ENCODE data around the gene MEX3D. TPM values are rescaled to one million over a fixed set of nuclear protein-coding genes. Genes with fewer than 3 reads are reported as not detected.
"Not testable (repeated sequence)": the region's sequence is repeated elsewhere in the genome, so short reads cannot be mapped to it uniquely, and the experiment has no call there.

The MEX3D gene
- total RNA-seq, 6 experiments from 2014 or later = 6.7 to 16.6 (median 10.3) TPM

DNA sequence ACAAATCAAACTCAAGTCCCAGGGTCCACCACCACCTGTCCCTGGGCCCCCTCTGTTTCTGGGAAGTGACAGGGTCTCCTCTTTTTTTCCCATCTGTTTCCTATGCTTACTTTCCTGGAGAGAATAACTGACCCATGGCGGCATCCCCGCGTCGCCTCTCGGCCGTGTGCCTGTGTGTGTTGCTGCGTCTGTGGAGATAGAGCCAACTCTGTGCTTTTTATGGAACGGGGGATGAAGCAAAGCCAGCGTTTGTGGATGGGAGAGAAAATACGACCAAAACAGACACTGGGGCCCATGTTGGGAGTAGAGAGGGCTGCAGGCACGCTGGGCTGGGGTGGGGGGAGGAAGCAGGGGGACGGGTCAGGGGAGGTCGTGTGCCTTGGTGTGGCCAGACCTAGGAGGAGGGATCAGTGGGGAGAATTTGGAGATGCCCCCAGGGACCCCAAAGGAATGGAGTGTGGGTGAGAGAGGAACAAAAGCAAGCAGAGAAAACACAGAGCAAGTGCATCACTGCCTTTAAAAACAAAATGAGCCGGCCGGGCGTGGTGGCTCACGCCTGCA, 27.7 kb downstream of the MEX3D start:
- no peak for ATAC-seq
- Histone ChIP-seq H3K9me3 (no peaks in the 10 kb centered on the region), H3K36me3 (no peaks in the 10 kb centered on the region), H3K27me3 (no peaks in the 10 kb centered on the region), H3K27ac (no peak overlapping the region), H3K4me3 (no peak overlapping the region), H3K4me1 (no peaks in the 10 kb centered on the region)
- intact Hi-C loops (cut with DNase I) = loop anchor here in 1 of 2 donors (10.0 kb wide), 1 partner anchor 224 kb away; no protein-coding TSS in a partner anchor
- 33% methylated on average over 15 of the region's 17 CpGs for WGBS (ENCODE audit: insufficient coverage, low coverage, low lambda C conversion rate, missing lambda C conversion rate)
- no peak for DNase-seq
- TF ChIP-seq, protein P1, sequence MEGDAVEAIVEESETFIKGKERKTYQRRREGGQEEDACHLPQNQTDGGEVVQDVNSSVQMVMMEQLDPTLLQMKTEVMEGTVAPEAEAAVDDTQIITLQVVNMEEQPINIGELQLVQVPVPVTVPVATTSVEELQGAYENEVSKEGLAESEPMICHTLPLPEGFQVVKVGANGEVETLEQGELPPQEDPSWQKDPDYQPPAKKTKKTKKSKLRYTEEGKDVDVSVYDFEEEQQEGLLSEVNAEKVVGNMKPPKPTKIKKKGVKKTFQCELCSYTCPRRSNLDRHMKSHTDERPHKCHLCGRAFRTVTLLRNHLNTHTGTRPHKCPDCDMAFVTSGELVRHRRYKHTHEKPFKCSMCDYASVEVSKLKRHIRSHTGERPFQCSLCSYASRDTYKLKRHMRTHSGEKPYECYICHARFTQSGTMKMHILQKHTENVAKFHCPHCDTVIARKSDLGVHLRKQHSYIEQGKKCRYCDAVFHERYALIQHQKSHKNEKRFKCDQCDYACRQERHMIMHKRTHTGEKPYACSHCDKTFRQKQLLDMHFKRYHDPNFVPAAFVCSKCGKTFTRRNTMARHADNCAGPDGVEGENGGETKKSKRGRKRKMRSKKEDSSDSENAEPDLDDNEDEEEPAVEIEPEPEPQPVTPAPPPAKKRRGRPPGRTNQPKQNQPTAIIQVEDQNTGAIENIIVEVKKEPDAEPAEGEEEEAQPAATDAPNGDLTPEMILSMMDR (IDR thresholded peaks at IDR 0.05) = no peak
- no peak for TF ChIP-seq POLR2A (IDR thresholded peaks at IDR 0.05)

DNA sequence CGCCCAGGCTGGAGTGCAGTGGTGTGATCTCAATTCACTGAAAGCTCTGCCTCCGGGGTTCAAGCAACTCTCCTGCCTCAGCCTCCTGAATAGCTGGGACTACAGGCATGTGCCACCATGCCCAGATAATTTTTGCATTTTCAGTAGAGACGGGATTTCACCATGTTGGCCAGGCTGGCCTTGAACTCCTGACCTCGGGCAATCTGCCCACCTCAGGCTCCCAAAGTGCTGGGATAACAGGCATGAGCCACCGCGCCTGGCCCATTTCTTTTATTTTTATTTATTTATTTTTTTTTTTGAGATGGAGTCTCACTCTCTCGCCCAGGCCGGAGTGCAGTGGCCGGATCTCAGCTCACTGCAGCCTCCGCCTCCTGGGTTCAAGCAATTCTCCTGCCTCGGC, 28.4 kb downstream of the MEX3D start:
- H3K27me3 ChIP-seq, H3K9me3 ChIP-seq, H3K36me3 ChIP-seq, ATAC-seq, H3K4me1 ChIP-seq, DNase-seq, H3K27ac ChIP-seq, H3K4me3 ChIP-seq: not testable (repeated sequence)
- 59% methylated on average over 9 of the region's 11 CpGs for WGBS (ENCODE audit: insufficient coverage, low coverage, low lambda C conversion rate, missing lambda C conversion rate)
- intact Hi-C loops (cut with DNase I) = loop anchor here in 1 of 2 donors (10.0 kb wide), 1 partner anchor 225 kb away; no protein-coding TSS in a partner anchor

DNA sequence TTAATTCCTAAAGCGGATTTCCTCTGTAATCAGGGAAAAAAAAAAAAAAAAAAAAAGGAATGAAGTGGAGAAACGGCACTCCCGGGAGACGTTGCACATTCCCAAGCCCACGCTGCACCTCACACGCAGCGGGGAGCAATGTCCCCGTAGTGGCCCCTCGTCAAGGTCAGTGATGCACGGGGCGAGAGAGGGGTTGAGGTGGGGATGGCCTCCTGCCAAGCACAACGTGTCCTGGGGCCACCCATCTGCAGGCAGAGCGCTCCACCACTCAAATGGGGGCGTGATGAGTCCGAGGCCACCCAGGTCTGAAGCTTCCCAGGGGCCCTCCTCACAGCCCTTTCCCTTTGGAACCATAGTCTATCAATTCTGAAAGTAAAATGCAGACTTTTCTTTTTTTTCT, 29.1 kb downstream of the MEX3D start:
- Histone ChIP-seq H3K36me3 (no peaks in the 10 kb centered on the region), H3K9me3 (no peaks in the 10 kb centered on the region), H3K4me3 (no peak overlapping the region), H3K27me3 (no peaks in the 10 kb centered on the region), H3K27ac (no peak overlapping the region), H3K4me1 (no peaks in the 10 kb centered on the region)
- TF ChIP-seq POLR2A (IDR thresholded peaks at IDR 0.05) = no peak
- TF ChIP-seq, protein P1 (IDR thresholded peaks at IDR 0.05) = no peak
- DNase-seq (no peak), ATAC-seq (no peak)
- intact Hi-C loops (cut with DNase I) = no loop called here
- WGBS (ENCODE audit: insufficient coverage, low coverage, low lambda C conversion rate, missing lambda C conversion rate) = 50% methylated on average over 8 of the region's 15 CpGs

DNA sequence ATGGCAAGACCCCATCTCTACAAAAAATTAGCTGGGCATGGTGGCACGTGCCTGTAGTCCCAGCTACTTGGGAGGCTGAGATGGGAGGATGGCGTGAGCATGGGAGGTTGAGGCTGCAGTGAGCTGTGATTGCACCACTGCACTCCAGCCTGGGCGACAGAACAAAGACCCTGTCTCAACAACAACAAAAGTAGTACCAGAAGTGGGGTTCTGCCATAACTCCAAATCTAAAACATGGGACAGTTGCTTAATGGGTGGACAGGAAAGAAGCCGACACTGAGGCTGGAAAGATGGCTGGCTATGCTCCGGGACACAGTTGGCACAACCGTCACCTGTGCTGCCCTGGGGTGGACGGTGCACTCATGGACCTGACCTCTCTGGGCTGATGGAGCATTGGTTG, 32.4 kb downstream of the MEX3D start:
- H3K4me3 ChIP-seq; H3K9me3 ChIP-seq; H3K4me1 ChIP-seq; H3K27ac ChIP-seq; H3K36me3 ChIP-seq; H3K27me3 ChIP-seq; ATAC-seq; DNase-seq; intact Hi-C loops (cut with DNase I): not testable (repeated sequence)
- WGBS (ENCODE audit: insufficient coverage, low coverage, low lambda C conversion rate, missing lambda C conversion rate) = 100% methylated on average over 1 of the region's 7 CpGs

DNA sequence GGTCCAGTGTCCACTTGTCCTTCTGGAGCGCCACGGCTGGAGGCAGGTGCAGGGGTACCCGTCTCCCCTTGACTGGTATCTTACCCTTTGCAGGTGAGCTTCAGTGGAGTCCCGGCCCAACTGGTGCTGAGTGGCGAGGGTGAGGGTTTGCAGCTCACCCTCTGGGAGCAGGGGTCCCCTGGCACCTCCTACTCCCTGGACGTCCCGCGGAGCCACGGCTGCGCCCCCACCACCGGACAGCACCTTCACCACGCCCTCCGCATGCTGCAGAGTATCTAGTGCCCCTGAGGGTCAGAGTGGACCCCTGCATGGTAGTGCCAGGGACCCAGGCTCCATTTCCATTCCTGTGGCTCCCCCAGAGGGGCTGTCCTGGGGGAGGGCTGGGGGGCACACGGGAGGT, 33.2 kb downstream of the MEX3D start:
- no peaks in the 10 kb centered on the region for H3K27me3 ChIP-seq

More for the DNA sequence above, 33.2 kb downstream of the MEX3D start:
- TF ChIP-seq, protein P1 (IDR thresholded peaks at IDR 0.05) = no peak
- no peak for TF ChIP-seq POLR2A (IDR thresholded peaks at IDR 0.05)
- no peaks in the 10 kb centered on the region for H3K36me3 ChIP-seq
- ATAC-seq (no peak), DNase-seq (no peak)
- H3K4me1 ChIP-seq = no peaks in the 10 kb centered on the region
- 100% methylated on average over 2 of the region's 14 CpGs for WGBS (ENCODE audit: insufficient coverage, low coverage, low lambda C conversion rate, missing lambda C conversion rate)
- H3K4me3 ChIP-seq = no peak overlapping the region
- intact Hi-C loops (cut with DNase I) = no loop called here
- H3K9me3 ChIP-seq = no peaks in the 10 kb centered on the region
- H3K27ac ChIP-seq = no peak overlapping the region

Measured in right lobe of liver (tissue), 6 donors.